ENCODE data around the gene SLC46A1.

- TF ChIP-seq CTCF (optimal IDR thresholded peaks at IDR 0.05 in 1 of 3, IDR thresholded peaks at IDR 0.05 in 1 of 3, conservative IDR thresholded peaks at IDR 0.05 in 1 of 3; ENCODE audit: extremely low read depth in 1 of 3, insufficient read depth in 2 of 3, low read length in 3 of 3), result no peak
- TF ChIP-seq EZH2 (IDR thresholded peaks at IDR 0.05; ENCODE audit: low read length), result no peak
Observed at GRCh38 chr17:28447396-28447760, 41.4 kb upstream of the SLC46A1 start.
